Islet of Langerhans (tissue), 1 donor: Measurements from ENCODE around the gene IER5.

ENCODE experiments used
- FAIRE-seq: peaks from one replicate; lab custom pipeline; 2011; peaks lifted over from hg19 to GRCh38; lab: Jason Lieb, UNC

The IER5 gene

DNA sequence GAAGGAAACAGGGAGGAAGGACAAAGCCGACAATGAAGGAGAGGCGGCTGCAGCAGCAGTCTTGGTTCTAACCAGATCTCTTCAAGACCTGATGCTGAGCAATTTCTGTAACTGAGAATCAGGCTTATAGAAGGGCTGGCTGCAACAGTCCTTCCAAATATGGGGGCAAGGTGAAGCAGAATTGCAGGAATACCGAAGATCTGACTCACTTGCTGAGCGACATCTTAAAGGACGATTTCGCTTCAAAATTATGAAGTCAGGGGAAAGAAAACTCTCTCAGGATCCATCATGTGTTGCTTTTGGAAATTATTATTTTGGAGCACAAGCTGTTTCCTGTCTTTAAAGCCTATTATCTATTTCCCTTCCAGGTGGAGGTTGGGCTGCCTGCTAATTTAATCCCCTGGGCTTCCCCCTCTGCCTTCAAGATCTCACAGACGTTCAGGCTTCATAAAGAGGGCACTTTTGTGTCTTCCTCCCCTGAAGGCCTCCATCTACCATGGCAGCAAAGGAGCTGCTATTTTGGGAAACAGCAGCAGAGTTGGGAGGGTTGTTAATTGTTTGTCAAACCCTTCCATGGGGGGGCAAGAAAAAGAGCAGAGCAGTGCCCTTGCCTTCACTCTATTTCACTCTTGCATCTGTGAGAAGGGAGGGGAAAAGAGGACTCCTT is 10.8 kb upstream of the IER5 start:
- FAIRE-seq: no peak

DNA sequence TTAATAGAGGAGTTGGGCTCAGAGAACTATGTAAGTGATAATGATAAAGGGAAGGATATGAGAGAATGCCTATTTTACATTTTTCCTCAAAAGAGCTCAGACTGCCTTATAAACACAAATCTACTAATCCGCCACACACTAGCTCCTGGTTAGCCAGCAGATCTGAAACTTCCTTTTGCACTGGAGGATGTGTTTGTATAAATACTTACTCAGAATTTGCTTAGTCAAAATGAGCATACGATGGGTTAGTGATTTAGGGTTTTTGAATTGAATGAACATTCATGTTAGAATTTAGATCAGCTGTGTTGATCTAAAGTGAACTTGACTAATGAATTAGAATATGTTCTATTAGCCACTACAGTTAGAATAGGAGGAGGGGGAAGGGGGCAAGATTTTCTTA is 9.1 kb upstream of the IER5 start:
- no peak for FAIRE-seq

DNA sequence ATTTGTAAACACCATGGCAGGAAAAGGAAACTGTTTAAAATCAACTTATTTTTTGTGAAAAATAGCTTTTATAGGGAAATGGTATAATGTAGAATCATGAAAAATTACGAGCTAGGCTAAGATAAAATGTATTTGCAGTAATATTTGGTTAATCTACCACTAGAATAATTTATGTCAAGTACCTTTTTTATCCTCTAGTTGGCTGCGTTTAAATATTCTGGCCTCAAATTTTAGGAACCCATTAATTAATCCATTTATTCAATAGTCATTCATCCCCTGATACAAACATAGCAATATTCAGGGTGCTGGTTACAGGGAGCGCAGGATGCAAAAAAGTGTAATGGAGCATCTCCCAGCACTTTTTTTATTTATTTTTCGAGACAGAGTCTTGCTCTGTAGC is 8.6 kb upstream of the IER5 start:
- FAIRE-seq: no peak

DNA sequence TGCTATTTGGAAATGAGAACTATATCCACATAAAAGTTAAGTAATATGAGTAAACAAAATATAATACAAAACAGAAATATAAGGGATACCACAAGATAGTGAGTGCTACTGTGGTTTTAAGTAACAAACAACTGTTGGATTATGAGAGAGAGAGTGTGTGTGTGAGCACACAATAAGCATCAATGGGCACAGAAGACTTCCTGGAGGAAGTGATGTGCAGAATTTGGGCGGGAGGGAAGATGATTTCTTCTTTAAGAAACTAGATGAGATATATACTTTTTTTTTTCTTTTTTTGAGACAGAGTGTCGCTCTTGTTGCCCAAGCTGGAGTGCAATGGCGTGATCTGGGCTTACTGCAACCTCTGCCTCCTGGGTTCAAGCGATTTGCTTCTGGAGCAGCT is 7.9 kb upstream of the IER5 start:
- no peak for FAIRE-seq

DNA sequence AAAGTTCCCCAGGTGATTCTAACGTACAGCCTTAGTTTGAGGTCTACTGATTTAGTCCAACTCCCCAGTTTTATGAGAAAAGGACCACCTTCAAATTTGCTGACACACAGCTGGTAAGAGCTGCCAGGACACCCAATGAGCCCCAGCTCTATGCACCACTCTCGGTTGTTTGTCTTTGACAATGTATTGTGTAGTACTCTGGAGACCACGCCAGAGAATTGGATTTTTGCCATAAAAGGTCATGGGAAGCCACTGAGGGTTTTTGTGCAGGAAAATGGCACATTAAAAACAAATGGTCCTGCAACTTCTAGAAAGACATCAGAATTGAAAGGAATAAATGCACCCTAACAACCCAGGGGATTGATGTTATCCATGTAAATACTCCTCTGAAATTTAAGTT is 7.1 kb upstream of the IER5 start:
- no peak for FAIRE-seq

DNA sequence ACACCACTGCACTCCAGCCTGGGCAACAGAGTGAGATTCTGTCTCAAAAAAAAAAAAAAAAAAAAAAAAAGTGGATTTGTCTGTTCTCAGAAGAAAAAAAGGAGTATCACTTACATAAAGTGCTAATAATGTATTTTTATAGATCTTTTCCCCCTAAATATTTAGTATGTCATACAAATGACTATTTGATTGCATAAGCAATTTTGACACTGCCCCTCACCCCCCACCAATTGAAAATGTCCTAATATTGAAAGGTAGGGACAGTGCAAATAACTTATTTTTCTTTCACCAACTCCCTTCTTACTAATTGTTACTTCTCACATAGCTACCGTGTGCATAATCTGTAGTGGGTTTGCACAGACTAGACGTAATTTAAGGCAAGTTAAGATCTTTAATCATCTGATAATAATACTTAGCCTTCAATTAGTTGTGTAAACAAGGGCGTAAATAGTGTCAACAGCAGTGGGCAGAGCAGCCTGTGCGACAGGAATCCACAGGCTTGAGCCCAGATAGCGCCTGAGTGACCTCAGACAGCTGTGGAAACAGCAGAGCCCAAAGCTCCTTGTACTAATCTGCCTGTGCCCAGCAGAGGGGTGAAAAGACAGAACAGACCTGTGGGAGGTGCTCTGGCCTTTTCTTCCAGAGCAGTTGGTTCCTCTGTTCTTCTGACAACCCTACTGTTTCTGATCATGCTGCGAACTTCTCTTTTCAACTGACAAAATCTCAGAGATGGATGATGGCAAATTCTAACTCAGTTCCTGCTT is 4.5 kb upstream of the IER5 start:
- FAIRE-seq: no peak

DNA sequence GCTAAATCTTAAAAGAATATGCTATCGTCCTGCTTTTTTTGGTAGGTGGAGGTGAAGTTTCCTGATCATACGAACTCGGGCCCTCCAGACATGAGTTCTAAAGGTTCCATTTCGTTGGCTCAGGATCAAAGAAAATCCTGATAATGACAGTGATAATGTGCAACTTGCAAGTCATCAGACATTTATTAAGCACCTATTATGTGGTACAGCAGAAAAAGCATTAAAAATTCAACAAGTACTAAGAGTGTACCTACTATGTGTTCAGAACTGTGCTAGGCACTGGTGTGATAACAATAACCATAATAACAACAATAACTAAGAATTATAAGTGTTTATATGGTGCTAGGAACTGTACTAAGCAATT is 3.9 kb upstream of the IER5 start:
- FAIRE-seq: no peak

DNA sequence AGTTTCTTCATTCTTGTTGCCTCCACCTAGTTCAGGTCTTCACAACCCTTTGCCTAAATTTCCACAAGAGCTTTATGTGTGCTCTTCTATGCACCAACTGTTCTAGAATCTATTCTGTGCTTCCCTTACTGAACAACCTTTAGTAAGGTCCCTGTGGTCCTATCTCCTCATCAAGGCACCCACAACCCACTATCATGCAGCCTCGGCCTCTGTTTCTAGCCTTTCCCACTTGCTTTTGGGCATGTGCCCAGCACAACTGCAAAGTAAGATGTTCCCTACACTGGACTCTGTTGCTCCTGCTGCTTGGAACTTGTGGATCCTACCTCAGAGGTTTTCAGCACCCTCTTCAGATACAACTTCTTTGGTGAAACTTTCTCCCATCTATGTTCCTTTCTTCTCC is 2.4 kb upstream of the IER5 start:
- FAIRE-seq: no peak

DNA sequence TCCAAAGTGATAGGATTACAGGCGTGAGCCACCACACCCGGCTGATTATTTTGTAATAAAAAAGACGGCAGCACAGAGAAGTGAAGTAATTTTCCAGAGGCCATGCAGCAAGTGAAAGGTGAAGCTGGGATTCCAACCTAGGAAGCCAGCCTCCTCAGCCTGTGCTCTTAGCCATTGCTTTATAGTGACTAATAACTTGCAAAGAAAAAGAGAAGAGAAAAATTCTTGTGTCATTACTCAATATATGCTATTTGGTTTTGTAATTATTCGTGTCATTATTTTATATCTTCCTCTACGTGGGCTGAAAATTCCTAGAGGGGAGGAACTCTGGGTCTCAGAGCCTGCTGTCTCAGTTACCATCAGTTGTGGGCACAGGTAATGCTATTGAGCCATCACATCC is 1.6 kb upstream of the IER5 start:
- FAIRE-seq: no peak

DNA sequence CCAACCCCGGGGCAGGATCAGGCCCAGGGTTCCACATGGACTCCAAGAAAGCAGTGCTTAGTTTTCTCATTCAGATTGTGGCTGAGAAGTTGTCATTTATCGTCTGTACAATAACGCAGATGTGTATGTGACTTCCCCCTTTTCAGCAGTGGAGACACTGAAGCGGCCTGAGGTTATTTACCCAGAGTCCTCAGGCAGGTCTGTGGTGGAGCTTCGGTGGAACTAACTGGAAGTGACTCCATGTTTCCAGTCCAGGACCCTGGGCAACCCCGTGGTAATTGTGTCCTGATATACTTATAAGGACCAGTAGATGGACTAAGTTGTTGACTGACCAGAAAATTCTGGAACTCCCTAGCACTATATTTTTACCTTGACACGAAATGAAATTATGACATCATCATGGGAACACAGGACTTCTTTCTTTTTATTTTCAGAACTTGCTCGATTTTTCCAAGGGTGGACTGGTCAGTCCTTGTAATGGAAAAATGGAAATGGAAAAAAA is 1.0 kb upstream of the IER5 start:
- no peak for FAIRE-seq

DNA sequence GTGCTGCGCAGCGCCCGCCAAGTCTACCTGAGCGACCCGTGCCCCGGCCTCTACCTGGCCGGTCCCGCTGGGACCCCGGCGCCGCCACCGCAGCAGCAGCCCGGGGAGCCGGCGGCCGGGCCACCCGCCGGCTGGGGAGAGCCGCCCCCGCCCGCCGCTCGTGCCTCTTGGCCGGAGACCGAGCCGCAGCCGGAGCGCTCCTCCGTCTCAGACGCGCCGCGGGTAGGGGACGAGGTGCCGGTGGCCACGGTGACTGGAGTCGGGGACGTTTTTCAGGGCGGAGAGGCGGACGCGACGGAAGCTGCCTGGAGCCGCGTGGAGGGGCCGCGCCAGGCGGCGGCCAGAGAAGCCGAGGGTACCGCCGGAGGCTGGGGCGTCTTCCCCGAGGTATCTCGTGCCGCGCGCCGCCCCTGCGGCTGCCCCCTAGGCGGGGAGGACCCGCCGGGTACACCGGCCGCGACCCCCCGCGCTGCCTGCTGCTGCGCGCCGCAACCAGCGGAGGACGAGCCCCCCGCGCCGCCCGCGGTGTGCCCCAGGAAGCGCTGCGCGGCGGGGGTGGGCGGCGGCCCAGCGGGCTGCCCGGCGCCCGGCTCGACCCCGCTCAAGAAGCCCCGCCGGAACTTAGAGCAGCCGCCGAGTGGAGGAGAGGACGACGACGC is 646 bp downstream of the IER5 start:
- FAIRE-seq: no peak

DNA sequence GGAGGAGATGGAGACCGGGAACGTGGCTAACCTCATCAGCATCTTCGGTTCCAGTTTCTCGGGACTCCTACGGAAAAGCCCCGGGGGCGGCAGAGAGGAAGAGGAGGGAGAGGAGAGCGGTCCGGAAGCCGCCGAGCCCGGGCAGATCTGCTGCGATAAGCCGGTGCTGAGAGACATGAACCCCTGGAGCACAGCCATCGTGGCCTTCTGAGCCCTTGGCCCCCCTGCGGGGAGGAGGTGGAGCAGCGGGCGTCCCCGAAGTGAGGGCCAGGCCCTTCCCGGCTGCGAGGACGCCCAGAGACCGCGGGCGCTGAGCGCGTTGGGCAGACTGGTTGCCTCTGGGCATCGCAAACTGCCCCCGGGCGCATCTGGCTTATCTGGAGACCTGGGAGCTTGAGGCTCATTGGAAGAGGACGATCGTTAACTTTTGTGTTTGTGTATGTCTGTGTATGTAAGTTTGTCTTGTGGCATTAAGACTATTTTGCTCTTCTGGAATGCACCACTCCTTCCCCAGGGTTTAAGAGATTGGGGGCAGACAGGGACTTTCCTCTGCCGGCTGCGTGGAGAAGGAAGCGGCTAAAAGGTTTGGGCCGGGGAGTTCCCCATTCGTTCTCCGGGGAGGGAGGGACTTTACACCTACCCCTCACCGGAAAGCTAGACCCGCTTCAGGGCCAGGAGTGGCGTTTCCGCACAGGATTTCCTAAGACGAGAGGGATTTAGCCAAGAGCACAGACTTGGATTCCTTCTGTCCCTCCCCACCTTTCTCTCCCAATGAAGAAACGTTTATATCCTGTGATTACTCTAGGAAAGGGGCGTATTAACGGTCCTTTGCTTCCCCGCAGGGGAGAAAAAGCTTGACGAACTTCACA is 1.4 kb downstream of the IER5 start:
- FAIRE-seq: no peak

DNA sequence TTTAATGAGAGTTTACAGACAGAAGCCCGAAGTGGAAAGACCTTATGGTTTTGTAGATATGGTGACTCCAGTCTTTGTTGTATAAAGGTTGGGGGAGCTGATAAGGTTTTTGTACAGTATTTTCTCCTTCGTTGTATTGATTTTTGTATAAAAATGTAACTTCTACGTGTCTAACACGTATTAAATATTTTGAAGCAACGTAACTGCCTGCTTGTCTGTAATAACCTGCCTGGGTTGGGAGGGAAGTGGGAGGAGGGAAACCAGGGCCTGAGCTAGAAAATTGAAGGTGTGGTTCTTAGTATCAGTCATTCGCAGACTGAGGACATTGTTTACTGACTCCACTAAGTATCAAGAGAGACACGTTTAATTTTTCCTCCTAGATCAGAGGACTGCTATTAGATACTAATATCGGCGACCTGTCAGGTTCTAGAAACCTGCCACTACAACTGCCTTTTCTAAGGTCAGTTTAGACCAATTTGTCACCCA is 2.2 kb downstream of the IER5 start:
- FAIRE-seq: no peak

DNA sequence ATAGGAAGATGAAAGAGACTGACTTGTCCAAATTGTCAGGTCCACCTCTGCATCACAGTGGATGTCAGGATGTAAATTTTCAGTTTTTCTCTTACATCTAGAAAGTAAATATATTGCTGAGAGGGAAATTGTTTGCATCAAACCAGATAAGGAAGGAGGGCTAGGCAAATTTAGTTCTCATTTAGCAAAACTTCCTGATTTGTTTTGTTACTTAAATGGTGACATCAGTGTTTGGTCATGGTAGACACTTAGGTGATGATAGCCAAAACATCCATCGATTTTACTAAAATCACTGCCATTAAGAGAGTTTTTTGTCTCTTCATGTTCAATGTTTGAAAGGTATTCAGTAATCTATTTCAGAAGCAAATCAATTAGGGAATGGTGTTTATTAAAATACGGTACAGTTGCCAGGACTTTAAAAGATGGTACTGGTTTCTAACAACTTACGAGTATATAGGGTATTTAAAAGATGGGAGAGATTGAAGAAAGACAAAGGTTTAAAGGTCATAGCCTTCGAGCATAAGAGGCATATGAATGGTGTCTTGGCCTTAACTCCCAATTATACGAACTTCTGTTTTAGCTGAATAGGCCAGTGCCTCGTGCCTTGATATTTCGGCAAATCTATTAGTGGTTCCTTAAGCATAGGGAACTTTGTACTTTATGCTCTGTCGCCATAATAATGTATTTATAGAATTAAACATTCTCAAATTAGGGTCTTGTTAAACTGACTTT is 3.0 kb downstream of the IER5 start:
- no peak for FAIRE-seq

DNA sequence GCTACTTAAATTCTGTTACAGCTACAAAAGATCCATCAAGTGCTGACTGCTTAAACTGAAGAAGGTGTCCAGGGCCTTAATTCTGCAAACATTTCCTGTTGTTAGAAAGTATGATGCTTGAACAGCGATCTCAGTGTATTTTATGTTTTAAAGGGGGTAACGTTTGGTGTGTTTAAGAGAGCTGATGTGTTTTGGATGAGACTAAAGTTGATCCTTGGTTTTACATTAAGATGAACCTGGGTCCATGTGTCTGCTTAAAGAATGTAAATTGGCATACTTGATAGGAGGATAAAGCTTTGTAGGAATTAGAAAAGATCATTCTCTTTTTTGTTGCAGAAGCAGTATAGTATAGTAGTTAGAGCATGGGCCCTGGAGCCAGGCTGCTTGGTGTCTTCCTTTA is 3.6 kb downstream of the IER5 start:
- no peak for FAIRE-seq

DNA sequence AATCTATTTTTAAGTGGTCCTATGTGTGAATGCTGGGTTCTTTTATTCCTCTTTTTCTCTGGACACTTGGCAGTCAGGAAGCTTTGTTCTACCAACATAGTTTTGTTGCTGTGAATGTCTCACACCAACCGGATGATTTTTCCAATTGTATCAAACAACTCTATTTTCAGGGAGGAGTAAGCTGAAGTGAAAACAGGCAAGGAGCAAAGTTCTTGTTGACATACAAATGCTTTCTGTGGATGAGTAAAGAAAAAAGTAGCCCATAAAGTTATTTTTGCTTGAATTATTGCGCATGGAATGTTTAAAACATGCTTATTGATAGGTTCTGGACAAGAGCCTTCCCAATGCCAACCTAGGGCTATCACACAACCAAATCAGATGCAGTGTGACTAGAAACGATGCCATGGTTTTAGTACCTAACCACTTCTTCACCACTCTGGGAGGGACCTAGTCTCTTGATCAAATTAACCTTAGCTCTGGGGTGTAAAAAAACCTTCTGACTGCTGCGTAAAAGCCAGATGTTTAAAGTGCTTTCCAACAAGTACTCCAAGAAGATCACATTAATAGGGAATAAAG is 4.5 kb downstream of the IER5 start:
- no peak for FAIRE-seq

DNA sequence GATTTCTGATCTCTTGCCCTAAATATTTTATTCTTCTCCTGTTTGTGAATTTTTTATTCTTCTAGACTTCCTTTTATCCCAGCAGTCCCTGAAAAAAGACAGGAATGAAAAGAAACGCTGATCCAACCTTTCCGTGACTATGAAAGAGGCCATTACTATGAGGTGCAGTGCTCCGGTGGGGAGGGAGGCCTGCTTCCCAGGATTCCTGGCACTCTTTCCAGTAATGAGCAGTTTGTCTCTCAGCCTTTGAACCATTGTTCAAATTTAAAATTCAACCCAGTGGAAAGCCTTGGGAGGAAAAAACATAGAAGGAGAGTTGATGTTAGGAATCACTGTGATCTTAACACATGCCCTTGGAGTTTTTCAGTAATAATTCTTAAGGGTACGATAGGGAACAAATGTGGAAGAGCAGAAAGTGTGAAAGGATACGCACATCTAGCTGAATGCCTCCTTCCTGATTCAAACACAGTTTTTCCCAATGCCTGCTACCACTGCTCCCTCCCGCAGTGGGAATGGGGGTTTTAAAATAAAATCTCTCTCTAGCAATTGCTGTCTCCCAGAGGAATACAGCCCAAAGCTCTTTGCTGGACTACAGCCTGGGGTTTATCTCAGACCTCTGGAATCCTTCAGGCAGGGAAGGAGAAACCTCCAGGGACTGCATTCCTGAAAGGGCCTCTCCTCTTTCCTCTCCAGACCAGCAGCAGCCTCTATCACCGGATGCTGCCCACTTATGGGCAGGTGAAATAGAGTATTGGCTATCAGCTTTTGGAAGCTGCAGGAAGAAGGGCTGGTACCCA is 6.1 kb downstream of the IER5 start:
- no peak for FAIRE-seq

DNA sequence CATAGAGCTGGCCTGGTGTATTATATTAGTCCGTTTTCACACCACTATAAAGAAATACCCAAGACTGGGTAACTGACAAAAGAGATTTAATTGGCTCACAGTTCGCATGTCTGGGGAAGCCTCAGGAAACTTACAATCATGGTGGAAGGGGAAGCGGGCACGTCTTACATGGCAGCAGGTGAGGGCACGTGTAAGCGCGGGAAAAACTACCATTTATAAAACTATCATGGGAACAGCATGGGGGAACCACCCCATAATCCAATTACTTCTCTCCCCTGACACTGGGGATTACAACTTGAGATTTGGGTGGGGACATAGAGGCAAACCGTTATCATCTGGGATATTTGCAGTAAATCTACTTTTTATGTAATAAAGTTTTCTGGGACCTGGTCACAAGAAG is 6.8 kb downstream of the IER5 start:
- FAIRE-seq: no peak

DNA sequence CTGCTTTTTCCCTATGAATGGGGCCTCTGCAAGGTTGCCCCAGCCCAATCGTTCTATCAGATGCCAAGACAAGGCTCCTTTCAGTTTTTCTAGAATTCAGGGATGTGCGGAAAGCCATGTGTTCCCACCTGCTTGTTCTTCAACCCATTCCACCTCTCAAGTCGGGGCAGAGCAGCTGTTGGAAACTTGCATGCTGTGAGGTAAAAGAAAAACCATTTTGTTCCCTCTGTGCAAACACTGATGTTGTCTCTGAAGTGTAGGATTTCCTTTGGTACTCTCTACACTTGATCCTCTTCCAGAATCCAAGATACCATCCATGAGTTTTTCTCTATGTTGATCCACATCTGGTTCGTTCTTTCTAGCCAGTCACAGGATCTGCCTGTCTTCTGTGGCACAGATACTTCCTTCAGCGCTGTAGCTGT is 7.3 kb downstream of the IER5 start:
- no peak for FAIRE-seq

DNA sequence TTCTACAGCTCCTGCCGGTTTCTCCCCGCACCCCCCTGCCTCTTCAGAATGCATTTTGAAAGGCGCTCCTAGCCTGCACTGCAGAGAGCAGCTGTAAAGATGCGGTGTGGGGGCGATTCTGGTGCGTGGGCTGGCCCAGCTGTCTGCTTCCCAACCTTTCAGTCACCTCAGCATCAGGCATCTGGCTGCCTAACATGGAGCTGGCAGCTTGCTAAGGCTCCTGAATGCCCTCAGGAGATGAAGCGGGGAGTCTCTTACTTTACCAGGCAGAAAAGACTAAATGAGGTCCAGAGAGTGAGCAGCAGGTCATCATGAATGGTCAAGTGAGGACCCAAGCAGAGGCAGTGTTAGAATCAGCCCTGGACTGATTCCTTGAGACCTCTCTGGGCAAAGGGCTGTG is 8.7 kb downstream of the IER5 start:
- no peak for FAIRE-seq
